Lung (tissue), 12 donors: ENCODE data around the gene CLSTN1. TPM values are rescaled to one million over a fixed set of nuclear protein-coding genes. Genes with fewer than 3 reads are reported as not detected.

Source experiments
- ATAC-seq: fragments of 200-7000 bp; cut with Tn5 transposase; one replicate; pipeline ENCODE4 v1.9.1; 2020; ENCODE audit warnings: moderate number of reproducible peaks; ENCODE audit not compliant: insufficient read depth, low FRiP score
- DNase-seq, 3 donors: peaks; one replicate each; pipeline ENCODE4 v3.0.0-alpha.2; 2013 to 2017
- H3K27ac ChIP-seq, 2 donors: one replicate each; pipeline ENCODE4 v1.5.1; 2013; ENCODE audit warnings: mild to moderate bottlenecking in 2 of 2, moderate library complexity in 2 of 2, control low read depth in 1 of 2, inconsistent platforms in 1 of 2, low read depth in 1 of 2, low read length in 1 of 2
- H3K27me3 ChIP-seq, 3 donors: one replicate each; pipeline ENCODE4 v1.5.1; 2013; ENCODE audit warnings: low read length in 2 of 3; ENCODE audit not compliant: control insufficient read depth in 3 of 3, insufficient read depth in 3 of 3
- H3K36me3 ChIP-seq, 4 donors: one replicate each; pipeline ENCODE4 v1.5.1; 2013; ENCODE audit warnings: low read length in 4 of 4, mild to moderate bottlenecking in 1 of 4, moderate library complexity in 1 of 4; ENCODE audit not compliant: control insufficient read depth in 4 of 4, insufficient read depth in 4 of 4
- H3K4me1 ChIP-seq, 5 donors: one replicate each; pipeline ENCODE4 v1.5.1; 2013; ENCODE audit warnings: low read length in 5 of 5, mild to moderate bottlenecking in 2 of 5, moderate library complexity in 1 of 5; ENCODE audit not compliant: control insufficient read depth in 5 of 5, insufficient read depth in 5 of 5
- H3K4me3 ChIP-seq: one replicate; pipeline ENCODE4 v1.5.1; 2013; ENCODE audit warnings: mild to moderate bottlenecking, control low read depth, moderate library complexity
- H3K9ac ChIP-seq, 2 donors: one replicate each; pipeline ENCODE4 v1.5.1; 2013; ENCODE audit warnings: low read length in 2 of 2, control low read depth in 1 of 2; ENCODE audit not compliant: insufficient read depth in 1 of 2
- H3K9me3 ChIP-seq, 4 donors: one replicate each; pipeline ENCODE4 v1.5.1; 2013; ENCODE audit warnings: low read length in 3 of 4, mild to moderate bottlenecking in 1 of 4, moderate library complexity in 1 of 4; ENCODE audit not compliant: control insufficient read depth in 4 of 4, insufficient read depth in 3 of 4
- WGBS, 2 donors: extraction: QIAGEN DNeasy Blood & Tissue Kit; methylation state at CpG; one replicate each; pipeline ENCODE4 v1.1.7; 2013; 5-methylcytosine and 5-hydroxymethylcytosine counted together
- polyA plus RNA-seq, 2 donors: library from polyadenylated mRNA; stranded (reverse); fragments of 200-250 nt; gene quantifications; one replicate each; pipeline ENCODE4 v1.2.1, GENCODE V29; 2013
- total RNA-seq, 2 donors: library from RNA; depleted of rRNA in 1 of 2; stranded (reverse); fragments of >200 nt in 1 of 2; gene quantifications; one replicate each; pipeline ENCODE4 v1.2.1, GENCODE V29; 2014 to 2021
- TF ChIP-seq, protein P1 (sequence below): IDR thresholded peaks from 2 replicates; pipeline ENCODE4 v1.5.1; 2012; ENCODE audit warnings: mild to moderate bottlenecking; ENCODE audit errors: control extremely low read depth, extremely low read depth
- donor health status: control.
- donor health status: control.
- donor health status: Bipolar disorder and iron deficiency.
- donor health status: healthy.
- donor health status: DM: yes; HTN: yes; CAD: no.

CLSTN1 gene
- total and polyA plus RNA-seq, 4 donors = 37.1 to 88.0 (median 61.8) TPM

DNA sequence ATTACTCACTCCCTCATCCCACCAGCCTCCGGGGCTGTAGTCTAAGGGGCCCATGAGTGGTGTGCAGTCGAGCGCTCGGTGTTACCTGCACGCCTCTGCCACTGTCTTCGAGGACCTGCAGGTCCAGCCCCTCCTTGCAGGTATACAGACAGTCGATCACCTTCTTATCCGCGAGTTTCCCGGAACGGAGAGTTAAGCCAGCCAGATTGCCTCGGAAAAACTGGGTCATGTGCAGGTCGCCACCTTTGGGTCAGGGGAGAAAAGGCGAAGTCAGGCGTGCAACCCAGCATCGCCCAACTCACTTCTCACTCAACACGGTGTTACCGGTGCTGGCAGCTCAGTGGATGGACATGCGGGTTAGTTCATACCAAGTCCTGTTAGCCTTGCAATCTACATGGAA is 88.0 kb downstream of the CLSTN1 start:
- Histone ChIP-seq H3K4me3 (no peak overlapping the region), H3K9me3 (no peaks in the 10 kb centered on the region), H3K27ac (no peak overlapping the region), H3K36me3 (peaks cover 39 to 66% (median 47%) of the 10 kb centered on the region in 4 donors), H3K9ac (no peak overlapping the region), H3K4me1 (no peaks in the 10 kb centered on the region), H3K27me3 (no peaks in the 10 kb centered on the region)
- no peak for ATAC-seq
- TF ChIP-seq, protein P1, sequence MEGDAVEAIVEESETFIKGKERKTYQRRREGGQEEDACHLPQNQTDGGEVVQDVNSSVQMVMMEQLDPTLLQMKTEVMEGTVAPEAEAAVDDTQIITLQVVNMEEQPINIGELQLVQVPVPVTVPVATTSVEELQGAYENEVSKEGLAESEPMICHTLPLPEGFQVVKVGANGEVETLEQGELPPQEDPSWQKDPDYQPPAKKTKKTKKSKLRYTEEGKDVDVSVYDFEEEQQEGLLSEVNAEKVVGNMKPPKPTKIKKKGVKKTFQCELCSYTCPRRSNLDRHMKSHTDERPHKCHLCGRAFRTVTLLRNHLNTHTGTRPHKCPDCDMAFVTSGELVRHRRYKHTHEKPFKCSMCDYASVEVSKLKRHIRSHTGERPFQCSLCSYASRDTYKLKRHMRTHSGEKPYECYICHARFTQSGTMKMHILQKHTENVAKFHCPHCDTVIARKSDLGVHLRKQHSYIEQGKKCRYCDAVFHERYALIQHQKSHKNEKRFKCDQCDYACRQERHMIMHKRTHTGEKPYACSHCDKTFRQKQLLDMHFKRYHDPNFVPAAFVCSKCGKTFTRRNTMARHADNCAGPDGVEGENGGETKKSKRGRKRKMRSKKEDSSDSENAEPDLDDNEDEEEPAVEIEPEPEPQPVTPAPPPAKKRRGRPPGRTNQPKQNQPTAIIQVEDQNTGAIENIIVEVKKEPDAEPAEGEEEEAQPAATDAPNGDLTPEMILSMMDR = no peak
- DNase-seq = no peak
- 96 to 97% methylated on average over 19 of the region's 19 CpGs for WGBS, 2 donors

DNA sequence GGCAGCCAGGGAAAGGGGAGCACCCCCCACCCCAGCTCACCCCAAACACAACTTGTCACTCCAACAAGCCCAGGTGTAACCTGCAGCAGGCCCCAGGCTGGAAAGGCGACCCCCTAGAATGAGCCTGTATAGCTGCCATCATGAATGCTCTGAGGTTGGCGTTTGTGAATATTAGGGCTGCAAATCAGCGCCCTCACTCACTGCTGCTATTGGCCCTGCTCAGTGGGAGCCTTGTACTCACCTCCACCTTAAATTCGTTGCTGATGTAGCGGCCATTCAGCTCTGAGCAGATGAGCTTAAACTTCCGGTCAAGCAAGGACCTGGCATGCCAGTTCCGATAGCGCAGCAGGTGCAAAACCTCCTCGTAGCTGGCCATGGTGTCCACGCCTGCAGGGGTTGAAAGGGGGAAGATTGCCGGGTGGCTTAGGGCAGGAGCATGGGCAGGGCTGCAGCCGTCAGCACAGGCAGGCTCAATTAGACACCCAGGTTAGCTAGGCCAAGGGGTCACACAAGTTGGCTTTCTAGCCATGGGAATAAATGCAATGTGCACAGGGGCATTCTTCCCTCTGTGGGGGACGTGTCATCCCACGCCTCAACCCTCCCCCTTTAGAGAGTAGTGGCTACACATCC is 90.5 kb downstream of the CLSTN1 start:
- TF ChIP-seq, protein P1 = no peak
- H3K36me3 ChIP-seq = peaks cover 26 to 74% (median 44%) of the 10 kb centered on the region in 4 donors
- no peak for DNase-seq

GRCh38 chr1:9732123-9732971 is 91.4 kb downstream of the CLSTN1 start:
- TF ChIP-seq, protein P1 = no peak
- H3K27me3 ChIP-seq = no peaks in the 10 kb centered on the region
- no peaks in the 10 kb centered on the region for H3K4me1 ChIP-seq
- WGBS, 2 donors = 91% methylated on average over 18 of the region's 18 CpGs
- H3K9me3 ChIP-seq = no peaks in the 10 kb centered on the region
- ATAC-seq = no peak
- DNase-seq = no peak
- no peak overlapping the region for H3K27ac ChIP-seq
- H3K36me3 ChIP-seq = peaks cover 24 to 71% (median 41%) of the 10 kb centered on the region in 4 donors
- H3K9ac ChIP-seq = no peak overlapping the region
- H3K4me3 ChIP-seq = no peak overlapping the region

More for the DNA sequence above, 90.5 kb downstream of the CLSTN1 start:
- Histone ChIP-seq H3K4me1 (no peaks in the 10 kb centered on the region), H3K4me3 (no peak overlapping the region), H3K27me3 (no peaks in the 10 kb centered on the region), H3K9me3 (no peaks in the 10 kb centered on the region), H3K27ac (no peak overlapping the region), H3K9ac (no peak overlapping the region)
- 96 to 97% methylated on average over 14 of the region's 14 CpGs for WGBS, 2 donors
- no peak for ATAC-seq
